GM12878 (cell line): ENCODE data around the gene CCDC187. TPM values are rescaled to one million over a fixed set of nuclear protein-coding genes. Genes with fewer than 3 reads are reported as not detected.

ENCODE experiments used
- ATAC-seq: fragments of 200-7000 bp; cut with Tn5 transposase; 3 replicates; pipeline ENCODE4 v1.9.1; 2020; ENCODE audit warnings: mild to moderate bottlenecking, moderate library complexity
- BruUV-seq: library from RNA; stranded (reverse); fragments of 400-500 nt; replicated peaks from 2 replicates; lab custom pipeline; 2021; lab: Mats Ljungman, UMichigan
- CTCF ChIA-PET: fragments of 300-600 bp; sonication (Branson Sonifier 250); formaldehyde crosslinking; extraction: SDS; loops from one replicate; lab custom pipeline; 2021; ENCODE audit warnings: inconsistent platforms; lab: Yijun Ruan, JAX
- POLR2A ChIA-PET: fragments of 350-600 bp; formaldehyde crosslinking; extraction: SDS; loops from one replicate; lab custom pipeline; 2021; ENCODE audit warnings: inconsistent platforms; lab: Charles Lee
- RAD21 ChIA-PET: fragments of 300-600 bp; sonication (Branson Sonifier 250); formaldehyde crosslinking; loops from one replicate; lab custom pipeline; 2023; ENCODE audit warnings: antibody characterized with exemption; ENCODE audit not compliant: unreplicated experiment; lab: Charles Lee
- SMC1A ChIA-PET: fragments of 300-600 bp; sonication (Branson Sonifier 250); formaldehyde crosslinking; loops from one replicate; lab custom pipeline; 2023; ENCODE audit not compliant: unreplicated experiment, uncharacterized antibody; lab: Charles Lee
- DNase-seq: peaks from one replicate; pipeline ENCODE4 v3.0.0-alpha.2; 2011; ENCODE audit warnings: low read depth, low spot score
- FAIRE-seq: peaks from 3 replicates; lab custom pipeline; 2011; peaks lifted over from hg19 to GRCh38; lab: Jason Lieb, UNC
- H2AFZ ChIP-seq: 2 replicates; pipeline ENCODE4 v1.6.0; 2011; ENCODE audit warnings: low read depth, low read length, control low read depth; ENCODE audit not compliant: control insufficient read depth
- H3K27ac ChIP-seq: 2 replicates; pipeline ENCODE4 v1.5.1; 2011; ENCODE audit warnings: control low read depth; ENCODE audit not compliant: control insufficient read depth, insufficient read depth
- H3K27me3 ChIP-seq, 2 experiments: replicated peaks in 1 of 2; 2 replicates each; pipeline versions ENCODE4 v1.6.0 to v1.6.1; 2011; ENCODE audit warnings: low read length in 1 of 2; ENCODE audit not compliant: control insufficient read depth in 2 of 2, insufficient read depth in 2 of 2
- H3K36me3 ChIP-seq, 2 experiments: 2 replicates each; pipeline ENCODE4 v1.5.1; 2011; ENCODE audit warnings: low read length in 1 of 2; ENCODE audit not compliant: control insufficient read depth in 2 of 2, insufficient read depth in 2 of 2
- H3K4me1 ChIP-seq: 2 replicates; pipeline ENCODE4 v1.6.1; 2011; ENCODE audit warnings: mild to moderate bottlenecking, low read length, moderate library complexity, mixed read lengths; ENCODE audit not compliant: control insufficient read depth, insufficient read depth
- H3K4me2 ChIP-seq: 2 replicates; pipeline ENCODE4 v1.6.0; 2011; ENCODE audit warnings: control low read depth; ENCODE audit not compliant: control insufficient read depth, insufficient read depth
- H3K4me3 ChIP-seq: fragments of 200-600 bp; sonication (generic); 2 replicates; pipeline ENCODE4 v1.5.1; 2016
- H3K79me2 ChIP-seq: 2 replicates; pipeline ENCODE4 v1.6.0; 2011; ENCODE audit warnings: low read length; ENCODE audit not compliant: control insufficient read depth, insufficient read depth
- H3K9ac ChIP-seq: 2 replicates; pipeline ENCODE4 v1.8.0; 2011; ENCODE audit warnings: low read length, control low read depth, mixed read lengths; ENCODE audit not compliant: control insufficient read depth, insufficient read depth
- H3K9me3 ChIP-seq: replicated peaks from 3 replicates; pipeline ENCODE4 v1.5.1; 2011; ENCODE audit warnings: mild to moderate bottlenecking, low read length; ENCODE audit not compliant: control insufficient read depth, insufficient read depth
- H4K20me1 ChIP-seq: 2 replicates; pipeline ENCODE4 v1.6.0; 2011; ENCODE audit not compliant: control insufficient read depth, insufficient read depth
- IKZF1 ChIP-seq: fragments of 450-650 bp; conservative IDR thresholded peaks from 2 replicates; pipeline ENCODE4 v1.6.1; 2017; ENCODE audit warnings: antibody characterized with exemption, mild to moderate bottlenecking
- IKZF2 ChIP-seq, 2 experiments: fragments of 450-650 bp; IDR thresholded peaks; 2 replicates each; pipeline ENCODE4 v1.6.1; 2017; ENCODE audit warnings: mild to moderate bottlenecking in 2 of 2, moderate library complexity in 2 of 2
- USF2 ChIP-seq: IDR thresholded peaks from 2 replicates; pipeline ENCODE4 v1.6.1; 2011; ENCODE audit warnings: low read depth, low read length, improper control_type of control experiment, borderline replicate concordance
- WGBS: methylation state at CpG from one replicate; pipeline ENCODE4 v1.1.6; 2016; ENCODE audit warnings: low lambda C conversion rate; ENCODE audit not compliant: insufficient replicate concordance, insufficient coverage; ENCODE audit errors: missing lambda C conversion rate; 5-methylcytosine and 5-hydroxymethylcytosine counted together
- in situ Hi-C: fragments of 300-500 bp; cut with MboI; formaldehyde crosslinking; loops from 9 replicates; pipeline ENCODE4 v1.14.3; 2018; ENCODE audit warnings: mixed read lengths
- intact Hi-C: fragments of 100-400 bp; cut with micrococcal nuclease; formaldehyde crosslinking; loops from one replicate; pipeline ENCODE4 v1.14.2; 2022; ENCODE audit not compliant: unreplicated experiment
- polyA plus RNA-seq, 11 experiments: library from polyadenylated mRNA; depleted of rRNA in 4 of 11; unstranded in 6 of 11; stranded (reverse) in 5 of 11; fragments of >200 nt; fragmentation: Nextera tagmentation in 4 of 11; fragmentation: Illumina TruSeq in 1 of 11; extraction: Ambion mirVana in 4 of 11; extraction: Trizol in 1 of 11; gene quantifications; 1 replicate in 1 of 11; 2 replicates in 10 of 11; pipeline versions ENCODE4 v1.2.1 to v1.2.3, GENCODE V29; 2011 to 2016; ENCODE audit warnings: inconsistent platforms in 2 of 11, missing spikeins in 2 of 11, low read depth in 1 of 11
- total RNA-seq, 4 experiments: library from RNA; depleted of rRNA in 3 of 4; stranded (reverse); fragments of >200 nt in 3 of 4; fragmentation: Illumina TruSeq in 1 of 4; extraction: Trizol in 1 of 4; gene quantifications; 2 replicates each; pipeline versions ENCODE4 v1.2.1 to v1.2.3, GENCODE V29; 2013 to 2021

CCDC187 gene
- total and polyA plus RNA-seq, 10 of the 15 experiments (the other 5 are each of a cell fraction or from before 2014, with no cell fraction given) = 0.04 to 0.23 (median 0.04) TPM; not detected in 7

GRCh38 chr9:136239135-136239982 is 64.5 kb downstream of the CCDC187 start:
- in situ Hi-C loops = no loop called here
- ChIA-PET SMC1A (interaction anchor here (0.8 to 1.2 kb wide), 3 partner anchors 14 to 284 kb away, joined by 3 to 4 read pairs (median 3); no protein-coding TSS in a partner anchor), RAD21 (interaction anchor here (1.0 to 1.2 kb wide), 2 partner anchors 14 to 68 kb away, joined by 3 read pairs; no protein-coding TSS in a partner anchor), CTCF (interaction anchor here (0.6 to 1.8 kb wide), 6 partner anchors 11 to 1630 kb away, joined by 3 to 9 read pairs (median 4); no protein-coding TSS in a partner anchor), POLR2A (interaction anchor here (0.6 to 1.0 kb wide), 2 partner anchors 28 to 130 kb away, joined by 3 read pairs; no protein-coding TSS in a partner anchor)
- ATAC-seq (no peak), DNase-seq (no peak), FAIRE-seq (no peak)
- TF ChIP-seq IKZF2 (IDR thresholded peaks at IDR 0.05) (0 out of 4 replicates have a peak, but pooled peaks of 1 of the 2 experiments have one; percentile 0), IKZF1 (0 out of 2 replicates have a peak, but pooled peaks have one; percentile 3), USF2 (no peak)
- Histone ChIP-seq H3K27ac (no peak overlapping the region), H3K27me3 (no peaks in the 10 kb centered on the region), H3K4me3 (0 out of 2 replicates have a peak overlapping the region, but pooled peaks have one; percentile 10), H3K79me2 (peaks cover 60% of the 10 kb centered on the region), H2AFZ (no peak overlapping the region), H3K4me1 (peaks cover 52% of the 10 kb centered on the region), H3K9ac (peak overlapping the region; percentile 37; the same call in 1 of the 2 replicates), H3K4me2 (peak overlapping the region; percentile 24), H3K9me3 (no peaks in the 10 kb centered on the region), H3K36me3 (peaks cover 5 to 17% of the 10 kb centered on the region in 2 experiments; a peak in 3 of 4 replicates), H4K20me1 (peaks cover 4% of the 10 kb centered on the region; the same call in 1 of the 2 replicates)
- intact Hi-C loops = no loop called here
- 62% methylated on average over 25 of the region's 25 CpGs for WGBS
- no TSS peak for BruUV-seq
